GM19452 (cell line): ENCODE data around the gene CFAP157.

Experiments used
- ATAC-seq: cut with Tn5 transposase; IDR thresholded peaks from one replicate; pipeline ENCODE4 v1.9.1; 2021; ENCODE audit not compliant: unreplicated experiment

CFAP157 gene

GRCh38 chr9:127714951-127715469 lies 8.2 kb downstream of the CFAP157 start:
- ATAC-seq = peak; percentile 10

- ATAC-seq = peak; percentile 96
Measured at GRCh38 chr9:127715470-127716337, 8.9 kb downstream of the CFAP157 start, which contains the start of the genes PTRH1 and TTC16. PTRH1 (minus strand) TSS chr9:127715663; CDS start chr9:127715639, 24 bp downstream. TTC16 (plus strand) TSS chr9:127716079; CDS start chr9:127716146, 67 bp downstream.

- no peak for ATAC-seq
Measured at GRCh38 chr9:127716412-127716811, 9.6 kb downstream of the CFAP157 start.

GRCh38 chr9:127717766-127718165 lies 11.0 kb downstream of the CFAP157 start:
- no peak for ATAC-seq

- ATAC-seq = no peak
Measured at GRCh38 chr9:127720031-127720864, 13.5 kb downstream of the CFAP157 start.

- no peak for ATAC-seq
Measured at GRCh38 chr9:127720865-127721227, 14.1 kb downstream of the CFAP157 start.

- ATAC-seq = no peak
Measured at GRCh38 chr9:127721391-127721821, 14.6 kb downstream of the CFAP157 start.

GRCh38 chr9:127722055-127722745 lies 15.4 kb downstream of the CFAP157 start:
- ATAC-seq = no peak

GRCh38 chr9:127723013-127723412 lies 16.2 kb downstream of the CFAP157 start:
- ATAC-seq = no peak

- ATAC-seq = no peak
Measured at GRCh38 chr9:127723444-127723843, 16.7 kb downstream of the CFAP157 start.

GRCh38 chr9:127724012-127724411 lies 17.2 kb downstream of the CFAP157 start:
- no peak for ATAC-seq

GRCh38 chr9:127726871-127727270 lies 20.1 kb downstream of the CFAP157 start:
- no peak for ATAC-seq

GRCh38 chr9:127728808-127729207 lies 22.0 kb downstream of the CFAP157 start:
- ATAC-seq = no peak

GRCh38 chr9:127729522-127730256 lies 22.9 kb downstream of the CFAP157 start:
- no peak for ATAC-seq

- ATAC-seq = no peak
Measured at GRCh38 chr9:127730262-127730661, 23.5 kb downstream of the CFAP157 start.

- ATAC-seq = no peak
Measured at GRCh38 chr9:127730799-127731410, 24.1 kb downstream of the CFAP157 start.

- ATAC-seq = no peak
Measured at GRCh38 chr9:127731938-127732337, 25.1 kb downstream of the CFAP157 start.

GRCh38 chr9:127732444-127732843 lies 25.7 kb downstream of the CFAP157 start:
- no peak for ATAC-seq

GRCh38 chr9:127733614-127734013 lies 26.8 kb downstream of the CFAP157 start:
- no peak for ATAC-seq

- no peak for ATAC-seq
Measured at GRCh38 chr9:127734247-127734746, 27.5 kb downstream of the CFAP157 start.
